Endothelial cell of umbilical vein (primary cell): ENCODE results near the gene SFTPD. TPM values are rescaled to one million over a fixed set of nuclear protein-coding genes. Genes with fewer than 3 reads are reported as not detected.

Experiments
- BruUV-seq: library from RNA; stranded (reverse); fragments of 400-500 nt; replicated peaks from 2 replicates; lab custom pipeline; 2021; lab: Mats Ljungman, UMichigan
- CTCF ChIA-PET: fragments of 300-600, 350-600 bp; sonication (Branson Sonifier 250); formaldehyde crosslinking; loops from one replicate; lab custom pipeline; 2021; ENCODE audit warnings: antibody characterized with exemption, inconsistent platforms; lab: Charles Lee
- POLR2A ChIA-PET: fragments of 300-600, 350-600 bp; sonication (Branson Sonifier 250); formaldehyde crosslinking; loops from one replicate; lab custom pipeline; 2021; ENCODE audit warnings: antibody characterized with exemption, inconsistent platforms; lab: Charles Lee
- DNase-seq: peaks from one replicate; pipeline ENCODE4 v3.0.0-alpha.2; 2011; ENCODE audit warnings: low read depth, low spot score
- FAIRE-seq: peaks from 2 replicates; lab custom pipeline; 2011; peaks lifted over from hg19 to GRCh38; lab: Jason Lieb, UNC
- H2AFZ ChIP-seq: 2 replicates; pipeline ENCODE4 v1.6.0; 2012; ENCODE audit warnings: low read depth, low read length, control low read depth, inconsistent platforms
- H3K27ac ChIP-seq: 2 replicates; pipeline ENCODE4 v1.5.1; 2011; ENCODE audit warnings: low read depth, mild to moderate bottlenecking, control low read depth, low read length, moderate library complexity; ENCODE audit not compliant: insufficient read depth
- H3K27me3 ChIP-seq, 2 experiments: 2 replicates each; pipeline versions ENCODE4 v1.6.0 to v1.6.1; 2011; ENCODE audit warnings: low read length in 2 of 2, mixed read lengths in 1 of 2; ENCODE audit not compliant: control insufficient read depth in 2 of 2, insufficient read depth in 2 of 2
- H3K36me3 ChIP-seq, 2 experiments: 2 replicates in 1 of 2; 3 replicates in 1 of 2; pipeline ENCODE4 v1.5.1; 2011; ENCODE audit warnings: low read length in 2 of 2, mild to moderate bottlenecking in 1 of 2, moderate library complexity in 1 of 2; ENCODE audit not compliant: control insufficient read depth in 2 of 2, insufficient read depth in 2 of 2; ENCODE audit errors: extremely low read depth in 1 of 2
- H3K4me1 ChIP-seq: 3 replicates; pipeline ENCODE4 v1.5.1; 2011; ENCODE audit warnings: mild to moderate bottlenecking, low read length; ENCODE audit not compliant: control insufficient read depth, insufficient read depth; ENCODE audit errors: extremely low read depth
- H3K4me2 ChIP-seq: 2 replicates; pipeline ENCODE4 v1.6.1; 2011; ENCODE audit warnings: low read length, control low read depth, mixed read lengths; ENCODE audit not compliant: insufficient read depth
- H3K4me3 ChIP-seq, 3 experiments: fragments of 200-600 bp in 1 of 3; sonication (generic), shearing (Covaris generic) in 1 of 3; replicated peaks in 1 of 3; 2 replicates each; pipeline ENCODE4 v1.5.1; 2011 to 2016; ENCODE audit warnings: control low read depth in 3 of 3, low read length in 3 of 3, mild to moderate bottlenecking in 2 of 3, inconsistent platforms in 1 of 3, low read depth in 1 of 3, moderate library complexity in 1 of 3; ENCODE audit not compliant: insufficient read depth in 1 of 3
- H3K79me2 ChIP-seq: 2 replicates; pipeline ENCODE4 v1.6.0; 2012; ENCODE audit warnings: low read length, inconsistent platforms; ENCODE audit not compliant: control insufficient read depth, insufficient read depth
- H3K9ac ChIP-seq: replicated peaks from 2 replicates; pipeline ENCODE3; 2011; ENCODE audit warnings: low read length, control low read depth; ENCODE audit not compliant: insufficient read depth; ENCODE audit errors: extremely low read depth
- H3K9me1 ChIP-seq: replicated peaks from 3 replicates; pipeline ENCODE4 v1.6.0; 2011; ENCODE audit warnings: mild to moderate bottlenecking, low read length; ENCODE audit not compliant: control insufficient read depth, insufficient read depth; ENCODE audit errors: extremely low read depth
- H3K9me3 ChIP-seq: replicated peaks from 2 replicates; pipeline ENCODE4 v1.5.1; 2012; ENCODE audit warnings: low read length, inconsistent platforms; ENCODE audit not compliant: control insufficient read depth, insufficient read depth
- H4K20me1 ChIP-seq: replicated peaks from 2 replicates; pipeline ENCODE3; 2011; ENCODE audit warnings: mild to moderate bottlenecking, low read length; ENCODE audit not compliant: control insufficient read depth, insufficient read depth; ENCODE audit errors: extremely low read depth
- EZH2 ChIP-seq: IDR thresholded peaks from 2 replicates; pipeline ENCODE4 v1.6.1; 2012; ENCODE audit warnings: borderline replicate concordance, low read depth, mild to moderate bottlenecking, moderate library complexity, low read length, inconsistent platforms; ENCODE audit not compliant: severe bottlenecking
- FOS ChIP-seq: IDR thresholded peaks from 2 replicates; pipeline ENCODE4 v1.6.1; 2011; ENCODE audit warnings: mild to moderate bottlenecking, low read length, moderate library complexity, borderline replicate concordance; ENCODE audit not compliant: insufficient read depth
- GATA2 ChIP-seq: IDR thresholded peaks from 2 replicates; pipeline ENCODE4 v1.7.0; 2011; ENCODE audit warnings: low read depth, mild to moderate bottlenecking, moderate library complexity, mixed read lengths, low read length; ENCODE audit not compliant: insufficient read length, insufficient read depth
- JUN ChIP-seq: IDR thresholded peaks from 2 replicates; pipeline ENCODE4 v1.6.1; 2011; ENCODE audit warnings: borderline replicate concordance, low read depth; ENCODE audit not compliant: insufficient read length, insufficient read depth
- MYC ChIP-seq: IDR thresholded peaks from one replicate; pipeline ENCODE4 v1.6.1; 2011; ENCODE audit warnings: mild to moderate bottlenecking, low read depth, low read length
- POLR2A ChIP-seq: IDR thresholded peaks from 2 replicates; pipeline ENCODE4 v1.6.1; 2012; ENCODE audit warnings: low read depth, mild to moderate bottlenecking, control low read depth, low read length
- POLR2AphosphoS5 ChIP-seq: IDR thresholded peaks from 2 replicates; pipeline ENCODE4 v1.6.1; 2012; ENCODE audit warnings: low read depth, mild to moderate bottlenecking, control low read depth, low read length, moderate library complexity; ENCODE audit not compliant: insufficient read depth
- dilution Hi-C: fragments of 300-500 bp; cut with MboI; formaldehyde crosslinking; loops from one replicate; pipeline ENCODE4 v1.15.0; 2019; ENCODE audit warnings: low sequenced_read_pairs; ENCODE audit not compliant: extremely low pct_ligation_motif_present
- intact Hi-C: fragments of 100-400 bp; cut with micrococcal nuclease; formaldehyde crosslinking; loops from one replicate; pipeline ENCODE4 v1.10.0; 2022
- polyA plus RNA-seq, 4 experiments: library from polyadenylated mRNA; depleted of rRNA in 3 of 4; stranded (reverse) in 3 of 4; unstranded in 1 of 4; fragments of >200 nt; gene quantifications; 2 replicates each; pipeline versions ENCODE4 v1.2.1 to v1.2.3, GENCODE V29; 2011 to 2012; ENCODE audit warnings: missing spikeins in 1 of 4
- total RNA-seq: library from RNA; stranded (reverse); gene quantifications from 2 replicates; pipeline ENCODE4 v1.2.3, GENCODE V29; 2021
- TF ChIP-seq, protein P1 (sequence below): IDR thresholded peaks from 2 replicates; pipeline ENCODE4 v1.6.1; 2011; ENCODE audit not compliant: insufficient read depth, insufficient read length

The SFTPD gene
- total and polyA plus RNA-seq, 2 donors (not counting 3 experiments of a cell fraction or from before 2014, with no cell fraction given), result not detected

DNA sequence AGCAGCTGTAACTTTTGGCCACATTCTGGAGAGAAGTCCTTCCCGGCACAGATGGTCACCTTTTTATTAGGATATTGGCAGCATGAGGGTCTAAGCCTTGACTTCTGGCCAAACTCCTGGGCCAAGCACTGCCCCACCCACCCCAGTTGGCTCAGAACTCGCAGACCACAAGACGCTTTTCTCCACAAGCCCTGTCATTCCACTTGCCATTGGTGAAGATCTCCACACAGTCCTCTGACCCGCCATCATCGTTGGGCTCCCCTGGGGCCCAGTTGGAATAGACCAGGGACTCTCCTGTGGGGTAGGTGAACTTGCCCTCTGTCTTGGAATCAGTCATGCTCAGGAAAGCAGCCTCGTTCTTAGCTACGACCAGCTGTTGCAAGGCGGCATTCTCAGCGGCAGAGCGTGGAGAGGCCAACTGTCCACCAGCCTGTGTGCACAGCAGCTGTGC is 11.2 kb downstream of the SFTPD start:
- Histone ChIP-seq H3K9me1 (no peaks in the 10 kb centered on the region), H3K27ac (no peak overlapping the region), H3K4me2 (no peak overlapping the region), H3K9me3 (no peaks in the 10 kb centered on the region), H2AFZ (no peak overlapping the region), H3K79me2 (no peaks in the 10 kb centered on the region), H3K4me1 (peaks cover 18% of the 10 kb centered on the region), H3K36me3 (no peaks in the 10 kb centered on the region), H3K4me3 (no peak overlapping the region), H3K9ac (no peak overlapping the region), H3K27me3 (no peaks in the 10 kb centered on the region), H4K20me1 (no peaks in the 10 kb centered on the region)
- DNase-seq (no peak), FAIRE-seq (no peak)
- intact Hi-C loops, result no loop called here
- no peak for TF ChIP-seq POLR2AphosphoS5
- TF ChIP-seq MYC, result no peak
- no peak for TF ChIP-seq POLR2A
- TF ChIP-seq FOS, result no peak
- TF ChIP-seq JUN, result no peak
- no peak for TF ChIP-seq EZH2
- TF ChIP-seq, protein P1, sequence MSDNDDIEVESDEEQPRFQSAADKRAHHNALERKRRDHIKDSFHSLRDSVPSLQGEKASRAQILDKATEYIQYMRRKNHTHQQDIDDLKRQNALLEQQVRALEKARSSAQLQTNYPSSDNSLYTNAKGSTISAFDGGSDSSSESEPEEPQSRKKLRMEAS, result no peak
- TF ChIP-seq GATA2, result no peak
- dilution Hi-C loops, result no loop called here
- POLR2A ChIA-PET, result no interaction called here
- BruUV-seq, result no TSS peak
- CTCF ChIA-PET, result interaction anchor here (0.9 kb wide), 1 partner anchor 12 kb away, joined by 3 read pairs; no protein-coding TSS in a partner anchor
